Astrocyte of the hippocampus (primary cell): Measurements from ENCODE around the gene MAD2L1BP.
"Not testable (repeated sequence)": the region's sequence is repeated elsewhere in the genome, so short reads cannot be mapped to it uniquely, and the experiment has no call there.

ENCODE experiments used
- DNase-seq: peaks from one replicate; pipeline ENCODE4 v3.0.0; 2011; ENCODE audit warnings: low read depth, low spot score

Gene MAD2L1BP

GRCh38 chr6:43627008-43627825, 8.4 kb upstream of the MAD2L1BP start:
- peak; percentile 94 for DNase-seq

- peak; percentile 66 for DNase-seq
Observed at GRCh38 chr6:43628393-43629103, 7.1 kb upstream of the MAD2L1BP start.

GRCh38 chr6:43629104-43629504, 6.5 kb upstream of the MAD2L1BP start, which contains the start of gene GTPBP2:
Gene GTPBP2 (minus strand): TSS chr6:43629264. CDS start chr6:43629162, 102 bp downstream.
- DNase-seq, result peak; percentile 100

GRCh38 chr6:43629505-43630300, 5.9 kb upstream of the MAD2L1BP start:
- peak; percentile 98 for DNase-seq

GRCh38 chr6:43630980-43631619, 4.5 kb upstream of the MAD2L1BP start:
- DNase-seq, result no peak

- not testable (repeated sequence) for DNase-seq
Observed at GRCh38 chr6:43633002-43633401, 2.6 kb upstream of the MAD2L1BP start.

- DNase-seq, result no peak
Observed at GRCh38 chr6:43634702-43635303, 837 bp upstream of the MAD2L1BP start.

- DNase-seq, result no peak
Observed at GRCh38 chr6:43636308-43636659, 644 bp downstream of the MAD2L1BP start.

- DNase-seq, result no peak
Observed at GRCh38 chr6:43639984-43640800, 4.6 kb downstream of the MAD2L1BP start.

- peak; percentile 84 for DNase-seq
Observed at GRCh38 chr6:43644940-43645612, 9.4 kb downstream of the MAD2L1BP start, which contains the start of gene RSPH9. Gene RSPH9 (plus strand): TSS chr6:43645036. CDS start chr6:43645099, 63 bp downstream.

- no peak for DNase-seq
Observed at GRCh38 chr6:43645613-43645964, 9.9 kb downstream of the MAD2L1BP start.

- no peak for DNase-seq
Observed at GRCh38 chr6:43647613-43648012, 12.0 kb downstream of the MAD2L1BP start.

GRCh38 chr6:43648248-43648647, 12.6 kb downstream of the MAD2L1BP start:
- no peak for DNase-seq

GRCh38 chr6:43652822-43653221, 17.2 kb downstream of the MAD2L1BP start:
- not testable (repeated sequence) for DNase-seq

GRCh38 chr6:43657221-43657802, 21.7 kb downstream of the MAD2L1BP start:
- no peak for DNase-seq

- no peak for DNase-seq
Observed at GRCh38 chr6:43658161-43658560, 22.5 kb downstream of the MAD2L1BP start.

GRCh38 chr6:43662948-43663347, 27.3 kb downstream of the MAD2L1BP start:
- not testable (repeated sequence) for DNase-seq

GRCh38 chr6:43665376-43665775, 29.7 kb downstream of the MAD2L1BP start:
- peak; percentile 46 for DNase-seq

GRCh38 chr6:43666196-43666920, 30.7 kb downstream of the MAD2L1BP start:
- DNase-seq, result no peak
